ENCODE results near the gene INCENP.
"Not testable (repeated sequence)": the region's sequence is repeated elsewhere in the genome, so short reads cannot be mapped to it uniquely, and the experiment has no call there.

Gene INCENP

DNA sequence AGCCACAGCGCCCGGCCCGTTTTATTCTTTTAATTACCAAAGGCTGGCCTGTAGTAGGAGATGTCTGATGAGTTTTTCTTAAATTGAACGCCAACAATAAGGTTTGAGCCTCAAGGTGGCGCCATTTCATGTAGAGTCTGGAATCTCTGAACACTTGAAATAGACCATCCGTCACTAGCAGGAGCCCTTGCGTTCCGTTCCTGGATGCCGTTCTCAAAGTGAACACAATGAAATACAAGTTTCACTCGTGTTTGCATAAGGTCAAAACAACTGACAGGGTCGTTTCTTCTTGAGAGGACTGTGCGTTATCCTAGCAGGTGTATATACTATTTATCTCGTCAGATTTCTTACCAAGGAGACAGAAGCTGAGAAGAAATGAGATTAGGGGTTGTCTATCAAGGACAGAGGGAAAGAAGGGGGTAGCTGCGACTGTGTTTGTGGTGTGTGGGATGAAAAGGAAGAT is 47.5 kb downstream of the INCENP start:
- peak; percentile 32 to 63 for DNase-seq (ENCODE audit: low read depth in 2 of 2)

- DNase-seq (ENCODE audit: low read depth in 2 of 2), result no peak
Measured at GRCh38 chr11:62172294-62172693, 48.5 kb downstream of the INCENP start.

DNA sequence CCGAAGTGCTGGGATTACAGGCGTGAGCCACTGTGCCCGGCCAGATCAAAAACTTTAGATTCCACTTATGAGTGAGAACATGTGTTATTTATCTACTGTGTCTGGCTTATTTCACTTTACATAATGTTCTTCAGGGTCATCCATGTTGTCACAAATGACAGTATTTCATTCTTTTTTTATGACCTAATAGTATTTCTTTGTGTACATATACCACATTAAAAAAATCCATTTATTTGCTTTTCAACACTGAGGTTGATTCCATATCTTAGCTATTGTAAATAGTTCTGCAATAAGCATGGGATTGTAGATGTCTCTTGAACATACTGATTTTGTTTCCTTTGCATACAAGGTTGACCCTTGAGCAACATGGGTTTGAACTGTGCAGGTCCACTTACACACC is 53.0 kb downstream of the INCENP start:
- DNase-seq (ENCODE audit: low read depth in 2 of 2), result no peak

- no peak for DNase-seq (ENCODE audit: low read depth in 2 of 2)
Measured at GRCh38 chr11:62179995-62180394, 56.2 kb downstream of the INCENP start.

DNA sequence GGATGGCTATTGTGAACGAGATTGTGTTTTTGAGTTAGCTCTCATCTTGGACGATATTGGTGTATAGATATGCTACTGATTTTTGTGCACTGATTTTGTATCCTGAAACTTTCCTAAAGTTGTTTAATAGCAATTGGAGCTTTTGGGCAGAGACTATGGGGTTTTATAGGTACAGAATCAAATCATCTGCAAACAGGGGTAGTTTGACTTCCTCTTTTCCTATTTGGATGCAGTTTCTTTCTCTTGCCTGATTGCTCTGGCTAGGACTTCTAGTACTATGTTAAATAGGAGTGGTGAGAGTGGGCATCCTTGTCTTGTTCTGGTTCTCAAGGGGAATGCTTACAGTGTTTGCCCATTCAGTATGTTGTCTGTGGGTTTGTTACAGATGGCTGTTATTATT is 57.3 kb downstream of the INCENP start:
- no peak for DNase-seq (ENCODE audit: low read depth in 2 of 2)

DNA sequence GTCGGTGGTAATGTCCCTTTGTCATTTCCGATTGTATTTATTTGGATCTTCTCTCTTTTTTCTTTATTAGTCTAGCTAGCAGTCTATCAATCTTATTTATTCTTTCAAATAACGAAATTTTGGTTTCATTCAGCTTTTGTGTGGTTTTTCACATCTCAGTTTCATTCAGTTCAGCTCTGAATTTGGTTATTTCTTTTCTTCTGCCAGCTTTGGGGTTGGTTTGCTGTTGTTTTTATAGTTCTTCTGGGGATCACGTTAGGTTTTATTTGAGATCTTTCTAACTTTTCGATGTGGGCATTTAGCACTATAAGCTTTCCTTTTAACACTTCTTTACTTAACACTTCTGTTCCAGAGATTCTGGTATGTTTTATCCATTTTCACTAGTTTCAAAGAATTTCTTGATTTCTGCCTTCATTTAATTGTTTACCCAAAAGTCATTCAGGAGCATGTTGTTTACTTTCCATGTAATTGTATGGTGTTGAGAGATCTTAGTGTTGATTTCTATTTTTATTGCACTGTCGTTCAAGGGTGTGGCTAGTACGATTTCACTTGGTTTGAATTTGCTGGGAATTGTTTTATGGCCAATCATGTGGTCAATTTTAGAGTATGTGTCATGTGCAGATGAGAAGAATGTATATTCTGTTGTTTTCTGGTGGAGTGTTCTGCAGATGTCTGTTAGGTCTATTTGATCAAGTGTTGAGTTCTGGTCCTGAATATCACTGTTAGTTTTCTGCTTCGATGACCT is 58.5 kb downstream of the INCENP start:
- DNase-seq (ENCODE audit: low read depth in 2 of 2), result no peak

GRCh38 chr11:62186195-62186594 is 62.4 kb downstream of the INCENP start:
- no peak for DNase-seq (ENCODE audit: low read depth in 2 of 2)

DNA sequence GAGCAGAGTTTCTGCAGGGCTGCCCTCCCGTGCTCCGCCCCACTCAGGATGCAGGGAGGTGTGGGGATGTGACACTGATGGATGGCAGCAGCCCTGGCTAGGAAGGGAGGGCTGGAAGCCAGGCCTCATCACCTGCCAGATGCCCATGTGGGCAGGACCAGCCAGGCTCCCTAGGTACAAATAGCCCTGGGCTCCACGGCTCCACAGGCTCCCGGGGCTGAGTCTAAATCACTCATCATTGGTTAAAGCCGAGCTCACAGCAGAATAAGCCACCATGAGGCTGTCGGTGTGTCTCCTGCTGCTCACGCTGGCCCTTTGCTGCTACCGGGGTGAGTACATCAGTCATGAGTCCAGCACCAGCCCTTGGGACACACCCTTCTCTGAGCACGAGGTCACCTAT is 66.2 kb downstream of the INCENP start, which contains the start of gene SCGB1D1:
Gene SCGB1D1, plus strand, starts transcription at position 206 of the 400 bp plus-strand sequence. Its CDS starts 69 bp downstream, at position 275.
- DNase-seq (ENCODE audit: low read depth in 2 of 2), result no peak

DNA sequence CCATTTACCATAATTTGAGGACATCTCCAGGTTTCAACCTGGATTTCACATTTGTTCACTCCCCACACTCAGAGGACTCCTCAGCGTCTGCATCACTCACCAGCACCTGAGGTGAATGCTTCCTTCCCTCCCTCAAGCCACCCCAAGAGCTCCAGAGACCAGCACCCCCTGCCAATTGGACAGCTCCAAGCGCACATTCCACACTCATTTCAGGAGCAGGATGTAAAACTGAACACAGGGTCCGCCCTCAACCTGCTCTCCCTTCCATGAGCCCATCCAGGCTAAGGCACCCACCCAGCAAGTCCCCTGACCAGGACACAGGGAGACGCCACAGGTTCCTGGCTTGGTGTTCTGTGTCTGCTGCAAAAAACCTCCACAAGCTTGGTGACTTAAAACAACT is 70.1 kb downstream of the INCENP start:
- no peak for DNase-seq (ENCODE audit: low read depth in 2 of 2)

DNA sequence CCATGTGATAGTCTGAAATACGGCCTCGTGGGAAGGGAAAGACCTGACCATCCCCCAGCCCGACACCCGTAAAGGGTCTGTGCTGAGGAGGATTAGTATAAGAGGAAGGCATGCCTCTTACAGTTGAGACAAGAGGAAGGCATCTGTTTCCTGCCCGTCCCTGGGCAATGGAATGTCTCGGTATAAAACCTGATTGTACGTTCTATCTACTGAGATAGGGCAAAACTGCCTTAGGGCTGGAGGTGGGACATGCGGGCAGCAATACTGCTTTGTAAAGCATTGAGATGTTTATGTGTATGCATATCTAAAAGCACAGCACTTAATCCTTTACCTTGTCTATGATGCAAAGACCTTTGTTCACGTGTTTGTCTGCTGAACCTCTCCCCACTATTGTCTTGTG is 71.2 kb downstream of the INCENP start:
- DNase-seq (ENCODE audit: low read depth in 2 of 2), result not testable (repeated sequence)

GRCh38 chr11:62195945-62196344 is 72.1 kb downstream of the INCENP start:
- DNase-seq (ENCODE audit: low read depth in 2 of 2), result no peak

DNA sequence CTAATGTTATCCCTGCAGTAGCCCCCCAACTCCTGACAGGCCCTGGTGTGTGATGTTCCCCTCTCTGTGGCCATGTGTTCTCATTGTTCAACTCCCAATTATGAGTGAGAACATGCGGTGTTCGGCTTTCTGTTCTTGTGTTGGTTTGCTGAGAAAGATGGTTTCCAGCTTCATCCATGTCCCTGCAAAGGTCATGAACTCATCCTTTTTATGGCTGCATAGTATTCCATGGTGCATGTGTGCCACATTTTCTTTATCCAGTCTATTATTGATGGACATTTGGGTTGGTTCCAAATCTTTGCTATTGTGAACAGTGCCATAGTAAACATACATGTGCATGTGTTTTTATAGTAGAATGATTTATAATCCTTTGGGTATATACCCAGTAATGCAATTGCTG is 73.6 kb downstream of the INCENP start:
- not testable (repeated sequence) for DNase-seq (ENCODE audit: low read depth in 2 of 2)

- DNase-seq (ENCODE audit: low read depth in 2 of 2), result no peak
Measured at GRCh38 chr11:62201376-62201775, 77.6 kb downstream of the INCENP start.
